Cerebellar nuclear complex (tissue), 1 donor: ENCODE results near the gene CPLX3.
A peak's percentile ranks its signal among the peaks of the same experiment; 100 is the strongest.

ENCODE experiments used
- DNase-seq, 2 experiments: peaks; one replicate each; lab custom pipeline; 2025; lab: John Stamatoyannopoulos, UW

The CPLX3 gene

GRCh38 chr15:74829486-74829885 lies 3.1 kb downstream of the CPLX3 start:
- no peak for DNase-seq

DNA sequence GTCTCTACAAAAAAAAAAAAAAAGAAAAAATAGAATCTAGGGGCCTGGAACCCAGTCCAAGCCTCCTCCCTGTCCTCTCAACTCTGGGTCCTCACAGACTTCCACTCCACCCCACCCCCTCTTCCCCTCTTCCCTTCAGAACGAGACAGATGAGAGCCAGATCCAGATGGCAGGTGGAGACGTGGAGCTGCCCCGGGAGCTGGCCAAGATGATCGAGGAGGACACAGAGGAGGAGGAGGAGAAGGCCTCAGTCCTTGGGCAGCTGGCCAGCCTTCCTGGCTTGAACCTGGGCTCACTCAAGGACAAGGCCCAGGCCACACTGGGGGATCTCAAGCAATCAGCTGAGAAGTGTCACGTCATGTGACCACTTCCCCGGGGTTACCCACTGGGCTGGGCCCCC lies 3.6 kb downstream of the CPLX3 start:
- DNase-seq, result no peak

DNA sequence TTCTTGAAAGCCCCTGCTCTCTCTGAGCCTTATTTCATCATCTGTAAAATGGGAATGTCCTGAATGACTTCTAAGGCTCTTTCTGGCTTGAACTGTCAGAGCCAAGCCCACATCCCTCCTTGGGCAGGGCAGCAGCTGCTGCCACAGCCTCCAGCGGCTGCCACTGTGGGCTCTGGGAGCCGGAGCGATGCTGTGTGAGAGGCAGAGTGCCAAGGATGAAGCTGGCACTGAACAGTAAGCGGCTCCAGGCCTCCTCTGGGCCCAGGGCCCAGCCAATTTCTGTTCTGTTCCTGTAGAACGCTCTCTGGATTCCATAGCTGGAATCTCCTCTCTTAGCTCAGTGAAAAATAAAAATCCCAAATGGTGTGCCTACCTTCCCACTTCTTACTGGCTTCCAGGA lies 4.4 kb downstream of the CPLX3 start:
- DNase-seq, result no peak

DNA sequence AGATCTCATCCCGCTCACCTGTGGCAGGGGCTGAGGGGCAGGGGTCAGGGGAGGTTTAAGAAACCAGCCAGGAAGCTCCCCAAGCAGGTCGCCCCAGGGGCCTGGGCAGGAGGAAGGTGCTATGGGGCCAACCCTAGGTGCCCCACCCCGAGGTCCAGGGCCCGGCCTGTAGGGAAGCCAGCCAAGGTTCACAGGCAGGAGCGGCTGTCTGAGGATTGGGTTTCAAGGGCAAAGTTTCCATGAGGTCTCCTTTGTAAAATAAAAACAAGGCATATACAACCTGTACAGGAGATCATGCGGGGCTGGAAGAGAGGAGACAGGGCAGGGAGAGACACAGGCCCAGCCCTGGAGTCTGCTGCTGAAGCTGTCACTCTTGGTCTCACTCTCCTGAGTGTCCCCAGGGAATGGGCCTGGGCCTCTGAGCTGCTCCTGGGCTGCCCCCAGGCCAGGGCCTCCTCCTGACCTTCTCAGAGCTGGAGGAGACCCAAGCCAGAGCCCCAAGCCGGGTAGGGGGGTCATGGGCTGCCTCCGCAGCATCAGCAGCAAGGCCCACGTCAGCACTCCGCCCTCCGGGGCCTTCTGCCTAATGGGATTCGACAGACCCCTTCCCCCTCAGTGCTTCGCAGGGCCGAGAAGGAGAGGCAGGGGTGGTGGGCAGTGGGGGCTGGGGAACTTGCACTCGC lies 5.5 kb downstream of the CPLX3 start:
- DNase-seq, result no peak

DNA sequence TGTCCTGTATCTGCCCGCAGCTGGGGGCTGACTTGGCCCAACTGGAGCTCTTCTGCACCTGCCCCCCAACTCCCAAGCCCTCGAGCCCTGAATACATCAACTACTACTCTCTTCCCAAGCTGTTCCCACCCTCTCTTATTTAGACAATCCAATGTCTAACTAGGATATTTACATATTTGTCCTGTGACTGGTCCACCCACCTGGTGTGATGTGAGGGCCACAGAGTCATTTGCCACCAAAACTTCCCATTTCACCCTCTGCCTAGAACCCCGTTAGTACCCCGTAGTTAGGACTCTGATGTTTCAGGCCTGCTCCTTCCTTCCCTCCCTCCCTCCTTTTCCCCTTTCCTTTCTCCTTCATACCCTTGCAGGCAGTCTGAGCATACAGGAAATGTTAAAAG lies 6.4 kb downstream of the CPLX3 start:
- DNase-seq, result no peak

DNA sequence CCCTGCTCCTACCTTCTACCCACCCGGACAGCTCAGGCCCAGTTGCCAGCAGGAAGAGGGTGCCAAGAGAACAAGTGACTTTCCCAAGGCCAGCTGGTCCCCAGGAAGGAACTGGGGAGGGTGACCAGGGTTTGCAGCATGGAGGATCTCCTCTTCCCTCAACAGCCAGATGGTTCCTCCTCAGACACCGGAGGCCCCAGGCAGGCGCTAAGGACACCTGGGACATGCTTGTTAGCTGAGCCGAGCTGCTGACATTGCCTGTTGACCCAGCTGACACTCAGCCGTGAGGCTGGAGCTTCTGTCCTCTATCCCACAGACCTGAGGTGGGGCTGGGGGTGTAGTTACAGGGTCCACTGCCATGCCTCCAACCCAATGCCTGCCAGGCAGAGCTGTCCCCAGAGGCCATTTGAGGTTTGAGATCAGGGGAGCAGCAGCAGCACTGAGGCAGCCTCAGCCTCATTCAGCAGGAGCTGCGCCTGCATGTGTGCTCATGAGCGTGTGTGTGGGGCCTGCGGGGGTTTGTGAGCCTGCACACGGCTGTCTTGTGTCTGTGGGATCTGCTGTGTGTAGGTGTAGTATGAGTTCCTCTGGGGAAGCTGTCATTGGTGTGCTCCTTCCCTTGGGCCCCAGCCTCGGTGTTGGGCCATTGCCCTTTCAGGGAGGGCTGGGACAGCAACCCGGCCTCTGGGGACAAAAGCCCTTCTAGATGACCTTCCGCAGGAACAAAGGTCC lies 7.1 kb downstream of the CPLX3 start:
- no peak for DNase-seq

GRCh38 chr15:74835312-74835823 lies 8.9 kb downstream of the CPLX3 start:
- no peak for DNase-seq

GRCh38 chr15:74836846-74837245 lies 10.4 kb downstream of the CPLX3 start:
- no peak for DNase-seq

DNA sequence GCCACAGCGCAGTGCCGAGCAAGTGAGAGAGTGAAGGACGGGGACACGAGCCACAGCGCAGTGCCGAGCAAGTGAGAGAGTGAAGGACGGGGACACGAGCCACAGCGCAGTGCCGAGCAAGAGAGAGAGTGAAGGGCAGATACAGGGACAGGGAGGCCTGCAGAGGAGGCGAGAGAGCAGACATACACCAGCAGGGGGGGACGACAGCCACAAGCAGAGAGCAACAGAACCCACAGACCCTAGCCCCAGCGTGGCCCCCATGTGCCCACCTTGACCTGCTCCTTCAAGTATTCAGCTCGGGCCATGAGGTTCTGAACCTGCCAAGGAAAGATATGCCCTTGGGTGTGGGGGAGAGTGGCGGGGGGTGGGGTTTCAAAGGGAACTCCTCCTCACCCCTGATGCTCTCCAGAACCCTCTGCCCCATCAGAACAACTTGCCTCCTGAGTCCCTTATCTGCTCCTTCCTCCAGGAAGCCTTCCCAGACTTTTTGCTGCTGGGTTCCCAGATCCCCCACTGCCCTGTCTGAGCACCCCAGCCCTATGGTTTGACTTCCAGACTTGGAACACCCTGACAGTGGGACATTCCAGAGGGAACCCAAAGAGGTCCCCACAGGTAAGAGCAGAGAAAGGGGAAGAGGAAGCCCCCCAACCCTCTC lies 11.2 kb downstream of the CPLX3 start:
- no peak for DNase-seq

GRCh38 chr15:74838137-74838516 lies 11.7 kb downstream of the CPLX3 start:
- no peak for DNase-seq

- no peak for DNase-seq
These were observed 12.5 kb downstream of the CPLX3 start for GRCh38 chr15:74838746-74839525.

DNA sequence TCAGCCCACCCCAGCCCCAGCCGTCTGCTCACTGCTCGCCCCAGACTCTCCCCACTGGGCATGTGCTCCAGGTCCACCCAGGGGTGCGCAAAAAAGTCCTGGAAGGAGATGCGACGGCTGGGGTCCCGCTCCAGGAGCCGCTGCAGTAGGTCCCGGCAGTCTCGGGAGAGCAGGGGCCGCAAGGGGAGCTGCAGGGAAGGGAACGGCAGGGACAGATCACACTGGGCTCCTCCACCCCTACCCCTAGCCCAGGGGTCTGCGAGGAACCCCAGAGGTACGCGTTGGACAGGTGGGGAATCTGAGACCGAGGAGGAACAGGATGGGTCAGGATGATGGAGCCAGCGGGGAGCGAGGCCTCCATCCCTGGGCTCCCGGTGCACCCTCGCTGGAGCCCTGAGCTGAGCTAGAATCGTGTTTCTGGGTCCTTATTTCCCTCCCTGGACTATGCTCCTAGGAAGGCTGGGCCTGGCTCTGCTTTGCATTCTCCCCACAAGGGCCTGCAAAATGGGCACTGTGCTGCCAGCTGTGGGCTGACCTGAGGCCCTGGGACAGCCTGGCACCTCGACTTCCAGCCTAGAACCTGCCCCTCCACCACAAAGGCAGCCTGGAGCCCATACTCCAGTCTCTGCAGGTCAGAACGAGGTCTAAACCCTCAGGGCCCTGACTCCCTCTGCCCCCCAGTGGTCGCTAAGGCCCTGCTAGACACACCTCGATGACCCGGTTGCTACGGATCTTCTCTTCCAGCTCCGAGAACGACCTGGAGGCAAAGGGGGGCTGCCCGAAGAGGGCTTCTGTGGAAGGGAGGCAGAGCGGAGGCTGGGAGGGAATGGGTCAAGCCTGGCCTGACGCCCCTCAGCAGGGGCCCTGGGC lies 13.3 kb downstream of the CPLX3 start:
- DNase-seq, result no peak

DNA sequence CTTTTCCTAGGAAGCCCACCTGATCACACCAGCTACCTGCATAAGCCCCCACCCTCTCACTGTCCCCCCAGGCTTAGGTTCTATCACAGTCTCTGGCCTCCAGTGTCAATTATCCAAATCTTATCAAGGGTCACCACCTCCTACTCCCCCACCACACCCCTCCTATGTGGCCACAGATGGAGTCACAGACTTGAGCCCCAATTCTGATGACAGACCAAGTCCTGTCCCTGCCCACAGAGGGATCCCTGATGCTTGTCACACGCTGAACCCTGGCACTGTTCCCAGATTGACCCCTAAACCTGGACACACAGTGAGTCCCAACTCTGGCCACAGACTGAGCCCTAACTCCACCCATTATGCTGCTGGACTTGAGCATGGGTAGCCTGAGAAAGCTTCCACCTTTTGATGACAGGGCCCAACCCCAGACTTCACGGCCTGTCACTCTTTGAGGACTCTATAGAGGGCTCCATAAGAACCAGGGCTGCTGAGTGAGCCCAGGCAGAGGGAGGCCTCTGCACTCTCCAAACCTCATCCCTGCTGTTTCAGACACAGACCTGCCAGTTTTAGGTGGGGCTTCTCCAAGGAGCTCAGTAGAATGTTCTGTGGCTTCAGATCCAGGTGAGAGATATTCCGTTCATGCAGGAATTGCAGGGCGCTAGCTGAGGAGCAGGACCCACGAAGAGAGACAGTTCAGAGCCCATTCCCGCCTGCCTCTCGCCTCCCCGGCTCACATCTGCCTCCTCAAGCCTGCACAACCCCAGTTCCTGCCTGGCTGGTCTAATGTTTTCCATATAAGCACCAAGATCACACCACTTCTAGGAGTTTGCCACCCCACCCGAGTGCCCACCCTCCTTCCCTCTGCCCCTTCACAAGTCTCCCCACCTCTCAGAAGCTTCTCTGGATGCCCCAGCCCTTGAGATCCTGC lies 14.7 kb downstream of the CPLX3 start:
- no peak for DNase-seq

DNA sequence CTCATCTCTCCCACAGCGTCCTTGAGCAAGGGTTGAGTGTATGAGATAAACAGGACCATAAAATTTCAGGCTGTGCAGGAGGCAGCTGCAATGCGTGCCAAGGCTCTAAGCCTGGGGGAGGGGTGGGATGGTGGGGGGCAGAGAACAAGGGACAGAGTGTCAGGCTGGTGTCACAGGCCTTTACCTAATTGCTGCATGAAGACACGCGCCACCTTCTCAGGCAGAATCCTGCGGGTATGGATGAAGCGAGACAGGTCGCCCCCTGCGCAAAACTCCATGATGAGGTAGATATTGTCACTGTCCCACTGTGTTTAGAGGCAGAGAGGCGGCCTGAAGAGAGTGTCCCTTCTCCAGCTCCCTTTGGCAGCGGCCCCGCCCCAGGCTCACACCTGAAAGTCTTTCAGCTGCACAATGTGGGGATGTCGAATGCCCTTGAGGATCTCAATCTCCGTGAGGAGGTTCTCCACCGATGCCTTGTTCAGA lies 15.5 kb downstream of the CPLX3 start:
- no peak for DNase-seq

- peak; percentile 10 to 53 for DNase-seq
These were observed 16.4 kb downstream of the CPLX3 start, which contains the start of gene ULK3 for GRCh38 chr15:74842581-74843444. Gene ULK3 (minus strand): TSS chr15:74843156. CDS start chr15:74843105, 51 bp downstream.

GRCh38 chr15:74843445-74843828 lies 17.0 kb downstream of the CPLX3 start:
- no peak for DNase-seq

DNA sequence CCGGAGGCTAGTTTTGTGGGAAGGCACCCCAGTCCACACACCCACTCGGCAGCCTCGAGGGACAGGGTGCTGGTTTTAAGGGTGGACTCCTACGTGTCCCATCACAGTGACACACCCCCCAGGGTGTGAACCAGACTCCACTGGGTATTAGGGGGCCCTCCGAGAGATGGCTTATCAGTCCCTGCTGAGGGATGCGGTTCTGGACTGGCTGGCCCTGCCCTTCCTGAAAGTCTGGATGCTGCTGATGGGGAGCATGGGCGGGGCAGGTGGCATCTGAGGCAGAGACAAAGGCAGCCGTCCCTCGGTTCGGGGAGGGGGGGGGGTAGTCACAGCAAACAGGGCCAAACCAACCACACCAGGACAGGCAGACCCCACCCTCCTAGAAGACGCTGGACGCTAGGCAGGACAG lies 17.5 kb downstream of the CPLX3 start:
- DNase-seq, result no peak

- DNase-seq, result no peak
These were observed 18.1 kb downstream of the CPLX3 start for GRCh38 chr15:74844319-74845207.
